HG03175 (cell line): Measurements from ENCODE around the gene IL1RAPL2.

Experiments used
- ATAC-seq: cut with Tn5 transposase; IDR thresholded peaks from one replicate; pipeline ENCODE4 v1.9.1; 2021; ENCODE audit warnings: mild to moderate bottlenecking, moderate library complexity; ENCODE audit not compliant: unreplicated experiment

The IL1RAPL2 gene

DNA sequence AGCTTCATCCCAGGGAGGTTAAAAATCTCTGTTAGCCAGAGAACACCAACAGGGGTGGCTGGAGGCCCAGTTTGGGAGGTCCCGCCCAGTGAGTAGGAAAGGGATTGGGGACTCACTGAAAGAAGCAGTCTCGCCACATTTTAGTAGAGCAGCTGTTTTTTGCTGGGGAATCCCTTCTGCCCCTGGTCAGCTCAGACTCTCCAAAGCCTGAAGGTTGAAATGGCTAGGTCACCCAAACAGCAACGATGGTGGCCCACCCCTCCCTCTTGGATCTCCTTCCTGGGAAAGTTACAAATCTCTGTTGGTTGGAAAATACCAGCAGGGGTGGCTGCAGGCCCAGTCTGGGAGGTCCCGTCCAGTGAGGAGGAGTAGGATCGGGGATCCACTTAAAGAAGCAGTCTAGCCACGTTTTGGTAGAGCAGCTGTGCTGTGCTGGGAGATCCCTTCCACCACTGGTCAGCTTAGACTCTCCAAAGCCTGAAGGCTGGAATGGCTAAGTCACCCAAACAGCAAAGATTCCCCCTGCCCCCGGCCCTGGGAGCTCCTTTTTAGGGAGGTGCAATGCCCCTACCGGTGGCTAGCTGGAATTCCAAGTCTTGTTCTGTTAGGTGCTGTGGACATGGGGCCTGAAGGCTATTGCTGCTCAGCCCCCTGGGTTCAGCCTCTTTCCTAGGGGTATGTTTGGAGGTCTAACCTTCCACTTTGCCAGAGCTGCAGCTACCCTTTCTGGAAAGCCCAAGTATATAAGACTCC is 694.5 kb downstream of the IL1RAPL2 start:
- ATAC-seq: no peak

DNA sequence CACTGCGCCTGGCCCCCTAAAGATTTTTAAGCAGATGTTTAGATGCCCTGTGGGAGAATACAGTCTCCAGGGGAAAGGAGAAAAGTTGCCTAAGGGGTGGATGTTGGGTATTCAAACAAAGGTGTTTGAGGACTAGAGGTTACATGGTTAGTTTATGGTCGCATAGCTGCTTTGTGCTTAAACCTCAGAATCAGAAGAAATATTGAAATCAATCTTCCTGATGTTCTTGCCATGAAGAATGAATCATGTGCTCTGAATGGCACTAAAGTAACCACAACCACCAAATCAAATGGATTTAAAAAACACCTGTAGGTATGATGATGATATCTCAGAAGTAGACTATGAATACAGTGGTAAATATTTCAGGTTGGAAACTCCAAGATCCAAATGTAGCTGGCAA is 697.2 kb downstream of the IL1RAPL2 start:
- no peak for ATAC-seq

DNA sequence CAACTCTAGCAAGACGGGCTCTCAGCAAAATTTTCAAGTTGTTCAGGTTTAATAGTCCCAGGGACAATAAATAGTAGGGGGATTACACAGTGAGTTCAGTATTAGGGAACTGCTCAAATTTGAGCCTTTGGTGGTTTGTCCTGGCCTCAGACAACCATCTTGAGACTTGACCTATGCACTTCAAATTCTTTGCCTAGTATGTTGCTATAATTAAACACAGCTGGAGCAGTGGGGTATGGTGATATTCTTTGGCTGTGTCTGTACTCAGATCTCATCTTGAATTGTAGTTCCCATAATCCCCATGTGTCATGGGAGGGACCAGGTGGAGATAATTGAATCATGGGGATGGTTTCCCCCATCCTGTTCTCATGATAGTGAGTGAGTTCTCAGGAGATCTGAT is 697.8 kb downstream of the IL1RAPL2 start:
- ATAC-seq: no peak

DNA sequence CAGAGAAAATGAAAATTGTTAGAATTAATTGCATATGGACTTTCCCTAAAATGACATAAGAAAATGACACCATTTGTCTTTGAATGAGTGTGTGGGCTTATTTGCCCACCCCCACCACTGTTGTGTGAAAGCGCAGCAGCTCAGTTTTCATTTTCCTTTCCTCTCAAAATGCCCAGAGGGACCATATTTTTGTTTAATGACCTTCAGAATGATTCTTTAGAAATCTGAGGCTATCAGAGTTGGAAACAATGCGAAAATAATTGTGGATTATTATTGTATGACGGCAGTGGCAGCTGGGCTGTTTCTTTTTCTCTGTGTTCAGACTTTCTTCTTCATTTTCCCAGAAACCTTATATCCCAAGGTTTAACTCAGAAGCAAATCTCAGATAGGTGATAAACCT is 699.1 kb downstream of the IL1RAPL2 start:
- ATAC-seq: no peak

DNA sequence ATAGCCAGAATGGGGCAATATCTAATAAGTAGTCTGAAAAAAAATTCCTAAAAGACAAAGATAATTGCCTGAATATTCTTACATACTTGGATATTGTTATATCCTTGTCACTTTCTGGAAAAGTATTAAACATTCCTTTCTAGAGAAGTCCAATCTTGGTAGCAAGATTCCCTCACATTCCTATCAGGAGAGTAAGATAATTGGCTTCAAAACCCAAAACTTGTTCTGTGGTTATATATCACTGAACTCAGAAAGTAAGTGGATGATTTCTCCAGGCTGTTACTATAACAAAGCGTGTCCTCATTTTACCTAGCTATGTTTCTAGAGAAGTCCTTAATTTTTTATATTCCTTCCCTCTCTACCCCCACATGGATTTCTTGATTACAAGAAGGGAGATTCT is 700.5 kb downstream of the IL1RAPL2 start:
- ATAC-seq: no peak

DNA sequence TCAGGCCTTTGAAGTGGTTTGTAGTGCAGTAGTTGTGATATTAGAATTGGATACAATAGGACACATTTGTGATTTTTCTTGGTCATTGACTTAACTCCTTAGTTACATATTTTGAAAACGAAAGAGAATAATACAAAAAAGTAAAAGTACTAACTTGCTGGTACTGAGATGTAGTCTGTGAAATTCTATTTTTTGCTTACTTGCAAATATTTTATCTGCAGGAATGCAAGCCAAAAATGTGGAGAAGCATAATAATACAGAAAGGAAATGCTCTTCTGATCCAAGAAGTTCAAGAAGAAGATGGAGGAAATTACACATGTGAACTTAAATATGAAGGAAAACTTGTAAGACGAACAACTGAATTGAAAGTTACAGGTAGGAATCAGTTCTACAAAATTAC is 701.2 kb downstream of the IL1RAPL2 start:
- ATAC-seq: no peak

DNA sequence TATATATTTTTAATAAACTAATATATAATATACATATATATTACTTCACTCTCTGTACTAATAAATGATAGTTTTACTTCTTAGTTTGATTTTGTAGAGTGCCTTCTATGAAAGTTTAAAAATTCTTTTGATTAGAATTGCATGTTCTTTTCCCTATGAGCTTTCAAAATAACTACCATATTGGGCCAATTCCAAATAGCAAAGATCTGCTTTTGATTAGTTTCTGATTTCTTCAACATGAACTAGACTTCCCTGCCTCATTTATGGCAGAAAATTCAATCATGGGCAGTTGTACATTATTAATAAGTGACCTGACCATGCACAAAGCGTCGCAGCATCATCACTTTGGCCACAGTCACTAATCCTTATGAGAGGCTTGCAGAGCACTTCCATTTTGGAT is 703.4 kb downstream of the IL1RAPL2 start:
- ATAC-seq: no peak

DNA sequence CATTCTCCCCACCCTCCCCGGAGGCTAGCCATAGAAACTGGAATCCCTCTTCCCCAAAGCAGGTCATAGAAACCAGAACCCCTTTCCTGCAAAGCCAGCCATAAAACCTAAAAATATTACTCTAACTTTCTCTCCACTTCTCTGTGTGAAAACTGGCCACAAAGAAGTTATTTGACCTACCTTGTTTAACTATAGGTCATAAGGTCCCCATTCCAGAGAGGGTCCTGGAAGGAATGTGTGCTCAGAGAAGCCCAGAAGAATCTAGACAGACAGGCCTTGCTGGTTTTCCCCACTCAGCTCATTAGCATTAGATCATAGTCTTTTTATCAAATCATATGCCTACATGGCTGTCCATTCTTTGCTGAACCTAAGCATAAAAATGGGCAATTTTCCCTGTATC is 707.3 kb downstream of the IL1RAPL2 start:
- ATAC-seq: no peak

DNA sequence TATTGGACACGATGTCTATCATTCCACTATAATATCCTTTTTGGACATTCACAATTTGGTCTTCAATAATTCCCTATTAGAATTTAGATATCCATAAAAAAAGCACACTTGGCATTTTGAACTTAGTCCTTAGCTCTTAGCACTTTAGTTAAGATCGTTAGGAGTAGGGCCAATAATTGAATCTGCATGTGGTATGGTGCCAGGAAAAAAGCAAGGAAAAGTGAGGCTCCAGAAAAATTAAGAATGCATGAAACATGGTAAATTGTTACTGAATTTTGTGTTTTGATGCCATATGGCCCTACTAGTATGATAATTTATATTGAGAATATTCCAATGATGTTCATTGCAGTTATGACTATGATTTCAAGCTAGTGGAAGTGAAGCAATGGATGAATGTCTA is 708.1 kb downstream of the IL1RAPL2 start:
- no peak for ATAC-seq

DNA sequence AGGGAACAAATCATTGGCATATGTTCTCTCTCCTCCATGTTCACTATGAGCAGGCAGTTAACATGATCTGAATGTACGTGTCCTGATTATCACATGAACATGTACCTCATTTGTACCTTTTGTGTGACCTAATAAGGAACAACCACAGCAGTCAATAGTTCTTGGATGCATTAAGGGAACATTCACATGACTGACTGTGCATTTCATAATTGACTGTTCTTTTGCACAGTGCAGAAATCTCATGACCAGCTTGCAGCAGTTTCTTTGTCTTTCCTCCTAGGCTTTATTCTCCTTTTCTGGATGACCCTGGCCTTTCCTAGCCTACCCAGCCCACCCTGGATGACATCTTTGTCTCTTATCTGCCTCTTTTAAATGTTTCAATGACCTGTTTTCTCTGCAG is 711.1 kb downstream of the IL1RAPL2 start:
- no peak for ATAC-seq

DNA sequence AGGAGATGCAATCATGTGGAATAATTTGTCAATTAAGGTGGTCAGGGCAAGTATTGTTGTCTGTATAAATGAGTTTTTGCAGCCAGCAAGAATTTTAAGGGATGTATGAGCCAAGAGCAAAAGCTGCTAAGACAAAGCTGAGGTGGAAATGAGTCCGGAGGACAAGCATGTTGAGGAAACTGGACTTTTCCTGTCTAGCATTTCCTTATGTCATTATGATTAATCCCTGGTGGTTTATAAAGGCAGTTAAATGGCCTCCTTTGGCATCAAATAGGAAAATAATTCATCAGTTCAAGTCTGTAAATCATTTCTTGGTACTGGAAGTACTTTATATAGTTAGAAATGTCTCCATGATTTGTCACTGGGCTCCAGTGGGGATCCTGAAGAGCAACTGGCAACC is 716.1 kb downstream of the IL1RAPL2 start:
- ATAC-seq: no peak

DNA sequence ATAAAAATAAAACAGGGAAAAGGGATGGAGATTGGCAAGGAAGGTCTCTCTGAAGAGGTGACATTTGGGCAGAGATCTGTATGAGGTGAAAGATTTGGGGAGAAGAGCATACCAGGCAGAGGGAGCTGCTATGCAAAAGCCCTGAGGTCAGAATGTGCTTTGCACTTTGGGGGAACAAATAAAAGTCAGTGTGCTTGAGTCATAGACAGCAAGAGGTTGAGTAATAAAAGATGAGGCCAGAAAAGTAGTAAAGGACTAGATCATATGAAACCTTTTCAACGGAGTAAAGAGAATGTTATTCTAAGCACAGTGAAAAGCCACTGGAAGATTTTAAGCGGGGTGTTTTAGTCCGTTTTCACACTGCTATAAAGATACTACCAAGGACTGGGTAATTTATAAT is 731.0 kb downstream of the IL1RAPL2 start:
- ATAC-seq: no peak

DNA sequence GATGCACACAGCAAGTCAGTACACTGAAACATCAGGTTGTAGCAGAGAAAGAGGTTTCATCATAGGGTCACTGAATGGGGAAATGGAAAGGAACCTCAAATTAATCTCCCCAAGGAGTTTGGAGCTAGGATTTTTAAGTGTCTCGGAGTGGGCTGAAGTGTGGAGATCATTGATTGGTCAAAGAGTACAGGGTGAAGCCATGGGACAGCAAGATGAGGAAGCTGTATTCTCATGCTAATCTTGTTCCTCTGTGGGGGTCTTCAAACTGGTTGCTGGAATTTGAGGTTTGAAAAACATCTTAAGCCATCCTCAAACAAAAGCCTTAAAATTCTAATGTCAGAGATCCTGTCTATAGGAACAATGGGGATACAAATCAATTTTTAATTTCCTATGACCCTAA is 733.3 kb downstream of the IL1RAPL2 start:
- no peak for ATAC-seq

DNA sequence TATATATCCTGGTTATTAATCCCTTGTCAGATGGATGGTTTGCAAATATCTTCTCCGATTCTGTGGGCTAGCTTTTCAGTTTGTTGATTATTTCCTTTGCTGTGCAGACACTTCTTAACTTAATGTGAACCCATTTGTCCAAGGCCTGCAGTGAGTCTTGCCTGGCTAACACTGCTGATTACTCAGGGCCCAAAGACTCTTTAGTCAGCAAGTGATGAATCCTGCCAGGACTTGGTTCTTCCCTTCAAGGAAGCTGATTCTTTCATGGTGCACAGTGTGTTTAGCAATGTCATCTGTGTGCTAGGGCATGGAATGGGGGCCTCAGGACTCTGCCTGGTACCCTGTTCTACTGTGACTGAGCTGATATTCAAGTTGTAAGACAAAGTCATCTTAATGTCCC is 736.2 kb downstream of the IL1RAPL2 start:
- no peak for ATAC-seq

DNA sequence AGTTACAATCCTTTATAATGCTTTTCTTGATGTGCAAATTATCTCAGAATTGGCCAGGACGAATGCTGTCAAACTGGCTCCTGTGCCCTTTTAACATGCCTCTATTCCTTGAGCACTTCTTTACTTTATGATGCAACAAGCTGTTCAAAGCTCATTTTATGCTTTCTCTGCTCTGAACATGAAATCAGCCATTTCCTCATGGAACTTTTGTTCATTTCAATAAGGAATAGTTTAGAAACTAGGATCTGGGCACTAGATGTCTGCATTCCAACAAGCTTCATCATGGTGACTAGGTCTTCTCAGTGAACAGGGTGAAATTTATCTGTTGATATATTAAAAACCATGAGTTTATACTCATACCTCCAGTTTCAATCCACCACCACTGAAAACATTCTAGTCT is 741.8 kb downstream of the IL1RAPL2 start:
- ATAC-seq: no peak

DNA sequence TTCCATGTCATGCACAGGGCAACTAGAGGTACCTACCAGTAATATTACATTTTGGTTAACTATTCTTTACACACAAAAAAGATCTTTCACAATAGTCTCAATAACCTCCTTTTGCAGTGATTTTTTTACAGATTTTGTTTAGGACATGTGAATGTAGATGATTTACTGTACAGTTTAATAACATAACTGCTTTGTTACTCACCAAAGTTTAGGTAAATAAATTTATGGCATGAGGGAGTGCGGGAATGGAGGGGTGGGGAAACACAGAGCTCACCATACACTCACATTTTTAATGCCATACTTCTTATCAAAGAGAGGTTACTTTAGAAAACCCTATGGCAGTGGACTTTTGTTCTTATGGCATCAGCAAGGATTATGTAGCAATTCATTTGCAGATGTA is 747.6 kb downstream of the IL1RAPL2 start:
- no peak for ATAC-seq

DNA sequence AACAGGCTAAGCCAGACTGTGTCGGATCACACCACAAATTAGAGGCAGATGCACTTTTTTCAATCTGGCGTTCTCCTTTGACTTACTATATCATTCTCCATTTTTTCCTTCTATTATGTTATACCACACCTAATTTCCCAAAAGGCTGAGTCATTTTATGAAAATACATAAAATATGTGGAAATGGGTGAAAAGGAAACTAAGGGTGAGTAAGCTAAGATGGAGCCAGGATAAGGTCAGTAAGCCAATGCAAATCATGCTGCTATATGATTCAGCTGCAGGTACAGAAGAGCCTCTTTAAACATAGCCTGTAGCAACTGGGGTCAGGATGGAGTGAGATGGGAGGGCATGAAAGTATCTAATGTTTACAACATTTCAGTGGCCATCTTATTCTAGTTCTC is 748.5 kb downstream of the IL1RAPL2 start:
- ATAC-seq: no peak

DNA sequence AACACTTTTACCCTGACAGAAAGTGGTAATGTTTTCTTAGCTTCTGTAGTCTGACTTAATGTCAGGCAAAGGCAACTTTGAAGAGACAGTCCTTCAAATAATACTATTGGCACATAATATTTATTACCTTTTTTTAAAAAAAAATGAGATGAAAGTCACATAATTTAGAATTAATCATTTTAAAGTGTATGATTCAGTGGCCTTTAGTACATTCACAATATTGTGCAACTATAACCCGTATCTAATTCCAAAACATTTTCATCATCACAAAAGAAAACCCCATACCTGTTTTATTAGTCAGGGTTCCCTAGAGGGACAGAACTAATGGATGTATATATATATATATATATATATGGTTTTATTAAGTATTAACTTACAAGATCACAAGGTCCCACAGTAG is 749.2 kb downstream of the IL1RAPL2 start:
- ATAC-seq: no peak

DNA sequence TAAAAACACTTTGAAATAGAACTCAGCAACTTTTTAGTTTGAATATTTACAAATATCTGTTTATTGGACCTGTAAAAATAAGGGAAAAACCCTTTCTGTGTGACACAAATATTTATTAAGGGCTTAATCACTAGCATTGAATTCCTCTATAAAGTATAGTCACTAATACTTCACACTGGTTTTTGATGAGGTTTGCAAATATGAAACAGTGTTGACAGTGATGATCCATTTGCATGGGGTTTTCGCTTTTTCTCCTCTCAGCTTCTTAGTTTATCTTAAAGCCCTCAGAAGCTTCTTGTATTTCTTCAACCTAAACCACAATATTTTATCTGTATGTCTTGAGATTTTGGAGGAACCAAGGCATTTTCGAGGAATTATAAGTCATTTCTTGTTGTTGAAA is 751.1 kb downstream of the IL1RAPL2 start:
- no peak for ATAC-seq

DNA sequence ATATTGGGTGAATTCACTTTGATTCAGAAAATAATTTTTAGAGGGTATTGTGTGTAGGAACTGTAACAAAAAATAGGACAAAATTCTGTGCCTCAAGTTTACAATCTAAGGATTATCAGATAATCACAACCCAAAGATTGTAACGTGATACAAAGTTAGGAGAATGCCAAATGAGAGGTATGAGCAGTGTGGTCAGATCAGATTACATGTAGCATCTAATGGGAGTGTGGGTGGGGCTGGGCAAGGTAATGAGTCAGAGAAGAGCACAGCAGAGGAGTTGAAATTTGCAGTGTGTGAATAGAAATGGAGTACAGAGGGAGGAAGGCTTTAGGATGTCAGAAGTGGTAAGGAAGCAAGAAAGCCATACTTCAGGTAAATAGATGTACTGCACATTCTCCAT is 757.9 kb downstream of the IL1RAPL2 start:
- ATAC-seq: no peak

DNA sequence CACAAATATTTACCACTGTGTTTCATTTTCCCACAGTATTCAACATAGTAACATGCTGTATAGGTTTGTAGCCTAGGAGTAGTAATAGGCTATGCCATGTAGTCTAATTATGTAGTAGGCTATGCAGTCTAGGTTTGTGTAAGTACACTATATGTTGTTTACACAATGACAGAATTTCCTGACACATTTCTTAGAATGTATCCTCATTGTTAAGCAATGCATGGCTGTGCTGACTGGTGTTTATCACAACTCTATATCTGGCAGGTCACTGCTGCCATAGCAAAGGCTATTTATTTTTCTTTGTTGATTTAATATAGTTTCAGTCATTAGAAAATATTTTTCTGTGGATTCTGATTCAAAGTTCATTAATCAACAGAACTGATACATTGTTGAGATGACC is 762.8 kb downstream of the IL1RAPL2 start:
- ATAC-seq: no peak

DNA sequence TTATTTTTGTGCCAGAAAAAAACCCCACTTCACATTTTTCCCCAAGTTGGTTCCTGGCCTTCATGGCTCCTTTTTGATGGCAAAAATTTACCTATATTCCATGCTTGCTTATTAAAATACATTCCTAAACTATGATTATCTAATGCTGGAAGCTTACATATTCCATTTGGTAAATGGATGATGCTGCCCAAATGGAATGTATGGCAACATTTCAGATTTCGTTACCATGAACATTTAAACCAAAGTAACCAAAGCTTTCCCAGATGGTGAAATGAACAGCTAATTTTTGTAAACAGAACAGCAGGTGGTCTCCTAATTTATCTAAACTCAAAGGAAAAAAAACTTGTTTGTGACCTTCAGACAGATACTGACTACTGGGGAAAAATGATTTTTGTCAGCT is 765.2 kb downstream of the IL1RAPL2 start:
- no peak for ATAC-seq

DNA sequence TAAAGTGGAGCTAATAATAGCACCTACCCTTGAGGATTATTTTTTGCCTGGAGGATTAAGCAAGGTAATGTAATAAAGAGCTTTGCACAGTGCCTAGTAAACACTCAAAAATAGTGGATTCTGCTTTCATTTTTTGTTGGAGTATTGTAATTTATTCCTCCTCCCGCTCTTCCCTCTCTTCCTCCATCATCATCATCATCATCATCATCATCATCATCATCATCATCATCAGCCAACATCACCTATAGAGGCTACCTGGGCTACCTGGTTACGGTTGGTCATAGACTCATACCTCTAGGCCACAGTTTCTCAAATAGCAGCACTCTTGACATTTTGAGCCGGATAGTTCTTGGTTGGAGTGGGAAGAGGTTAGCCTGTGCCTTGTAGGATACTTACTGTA is 781.4 kb downstream of the IL1RAPL2 start:
- ATAC-seq: no peak
